GM12878 (cell line): ENCODE data around the gene LSM6.

Experiments
- CHD2 ChIP-seq: IDR thresholded peaks from 2 replicates; pipeline ENCODE4 v1.6.1; 2011; ENCODE audit warnings: low read depth, low read length, improper control_type of control experiment, borderline replicate concordance
- CREM ChIP-seq: IDR thresholded peaks from 2 replicates; pipeline ENCODE4 v1.6.1; 2014; ENCODE audit warnings: antibody characterized with exemption, low read depth

- TF ChIP-seq CHD2 (peak; percentile 57; the same call in 1 of the 2 replicates), CREM (peak; percentile 79)
These were observed 43.1 kb upstream of the LSM6 start for GRCh38 chr4:146132445-146132844.
